K562 (cell line): ENCODE data around the gene LZTR1. TPM values are rescaled to one million over a fixed set of nuclear protein-coding genes. Genes with fewer than 3 reads are reported as not detected.
A peak's percentile ranks its signal among the peaks of the same experiment; 100 is the strongest.

Source experiments
- AFF1 ChIP-seq, 2 experiments: fragments of 450-650 bp; IDR thresholded peaks; 2 replicates each; pipeline ENCODE4 v1.6.1; 2018; ENCODE audit warnings: mild to moderate bottlenecking in 2 of 2, low read depth in 1 of 2; ENCODE audit not compliant: partially characterized antibody in 2 of 2
- ATF3 ChIP-seq, 2 experiments: fragments of 450-650 bp in 1 of 2; sonication (generic) in 1 of 2; formaldehyde crosslinking in 1 of 2; IDR thresholded peaks in 1 of 2; conservative IDR thresholded peaks in 1 of 2; 2 replicates each; pipeline versions ENCODE4 v1.6.1 to v1.8.1; 2016 to 2023; ENCODE audit warnings: mild to moderate bottlenecking in 2 of 2, moderate library complexity in 2 of 2, inconsistent platforms in 1 of 2, missing genetic modification reagents in 1 of 2
- CAMTA2 ChIP-seq: fragments of 250-450 bp; sonication (Bioruptor Pico); conservative IDR thresholded peaks from 2 replicates; pipeline ENCODE4 v1.5.1; 2022
- CHD7 ChIP-seq: fragments of 200-600 bp; sonication (generic); IDR thresholded peaks from one replicate; pipeline ENCODE4 v1.6.1; 2012; ENCODE audit warnings: mild to moderate bottlenecking, low read depth, low read length, inconsistent platforms
- NR4A1 ChIP-seq, 2 experiments: fragments of 250-450 bp in 1 of 2; fragments of 450-650 bp in 1 of 2; sonication (Bioruptor Pico) in 1 of 2; IDR thresholded peaks; 2 replicates each; pipeline versions ENCODE4 v1.4.0 to v1.6.1; 2016 to 2020; ENCODE audit warnings: mild to moderate bottlenecking in 2 of 2, missing compliant biosample characterization in 1 of 2, missing genetic modification characterization in 1 of 2, moderate library complexity in 1 of 2
- SAP30 ChIP-seq: fragments of 200-600 bp; sonication (generic); IDR thresholded peaks from 2 replicates; pipeline ENCODE4 v1.6.1; 2012; ENCODE audit warnings: borderline replicate concordance, low read depth, mild to moderate bottlenecking, moderate library complexity, low read length, control low read depth, inconsistent platforms; ENCODE audit not compliant: insufficient read depth, poor library complexity, severe bottlenecking
- ZNF274 ChIP-seq: IDR thresholded peaks from 2 replicates; pipeline ENCODE4 v1.6.1; 2011; ENCODE audit warnings: low read depth, mild to moderate bottlenecking, low read length, moderate library complexity, borderline replicate concordance
- ZNF57 ChIP-seq: fragments of 450-650 bp; formaldehyde crosslinking; IDR thresholded peaks from 2 replicates; pipeline ENCODE4 v1.4.0; 2020; ENCODE audit warnings: mild to moderate bottlenecking, moderate library complexity
- polyA plus RNA-seq, 8 experiments: library from polyadenylated mRNA; depleted of rRNA in 4 of 8; stranded (reverse) in 5 of 8; unstranded in 3 of 8; fragments of >200 nt; fragmentation: Nextera tagmentation in 2 of 8; fragmentation: Illumina TruSeq in 1 of 8; extraction: Ambion mirVana in 2 of 8; extraction: Trizol in 1 of 8; gene quantifications; 2 replicates each; pipeline versions ENCODE4 v1.2.1 to v1.2.3, GENCODE V29; 2011 to 2014; ENCODE audit warnings: inconsistent platforms in 1 of 8, missing spikeins in 1 of 8
- total RNA-seq, 7 experiments: library from RNA; depleted of rRNA in 6 of 7; stranded (reverse); fragments of >200 nt in 6 of 7; fragmentation: Illumina TruSeq in 2 of 7; extraction: Trizol in 2 of 7; gene quantifications; 2 replicates each; pipeline versions ENCODE4 v1.2.1 to v1.2.3, GENCODE V29; 2011 to 2021; ENCODE audit warnings: low replicate concordance in 1 of 7

The LZTR1 gene
- total and polyA plus RNA-seq, 9 of the 15 experiments (the other 6 are each of a cell fraction or from before 2014, with no cell fraction given): 2.2 to 135 (median 63.0) TPM

- TF ChIP-seq CAMTA2 (CRISPR knock-in tag): peak; percentile 98
- TF ChIP-seq ATF3 (IDR thresholded peaks at IDR 0.05): no peak
- peak; percentile 99 for TF ChIP-seq ATF3 (CRISPR knock-in tag; conservative IDR thresholded peaks at IDR 0.05)
- TF ChIP-seq ZNF274: peak; percentile 34; the same call in 1 of the 2 replicates
- peak; percentile 93 for TF ChIP-seq ZNF57 (CRISPR knock-in tag)
- TF ChIP-seq CHD7: peak; percentile 6
- TF ChIP-seq AFF1 (IDR thresholded peaks at IDR 0.05; ENCODE audit: low read depth in 1 of 2, partially characterized antibody in 2 of 2): no peak
- TF ChIP-seq SAP30: peak; percentile 97
- TF ChIP-seq NR4A1 (CRISPR knock-in tag; IDR thresholded peaks at IDR 0.05): peak; percentile 100
- TF ChIP-seq NR4A1 (tag; IDR thresholded peaks at IDR 0.05): peak; percentile 99
Measured at GRCh38 chr22:20981787-20982562, at the start of gene LZTR1 (continued).
